Glutamatergic neuron (in vitro differentiated cells): ENCODE measurements around the gene ITGBL1. TPM values are rescaled to one million over a fixed set of nuclear protein-coding genes. Genes with fewer than 3 reads are reported as not detected.

Experiments
- DNase-seq: peaks from one replicate; pipeline ENCODE4 v3.0.0; 2022
- H3K27ac Mint-ChIP-seq: one replicate; pipeline ENCODE4 v1.8.0; 2020; ENCODE audit warnings: mild to moderate bottlenecking, mixed read lengths, inconsistent platforms; ENCODE audit not compliant: unreplicated experiment
- H3K27me3 Mint-ChIP-seq: one replicate; pipeline ENCODE4 v1.8.0; 2020; ENCODE audit warnings: mild to moderate bottlenecking, moderate library complexity, mixed read lengths, inconsistent platforms; ENCODE audit not compliant: unreplicated experiment
- H3K36me3 Mint-ChIP-seq: one replicate; pipeline ENCODE4 v1.8.0; 2020; ENCODE audit warnings: mild to moderate bottlenecking, mixed read lengths, inconsistent platforms; ENCODE audit not compliant: unreplicated experiment
- H3K4me1 Mint-ChIP-seq: one replicate; pipeline ENCODE4 v1.8.0; 2020; ENCODE audit warnings: mild to moderate bottlenecking, low read depth, mixed read lengths, inconsistent platforms; ENCODE audit not compliant: unreplicated experiment
- H3K4me3 Mint-ChIP-seq: one replicate; pipeline ENCODE4 v1.8.0; 2020; ENCODE audit warnings: mild to moderate bottlenecking, mixed read lengths, inconsistent platforms; ENCODE audit not compliant: unreplicated experiment
- H3K9me3 Mint-ChIP-seq: one replicate; pipeline ENCODE4 v1.8.0; 2020; ENCODE audit warnings: mild to moderate bottlenecking, moderate library complexity, mixed read lengths, inconsistent platforms; ENCODE audit not compliant: unreplicated experiment
- total RNA-seq: library from RNA; stranded (reverse); fragmentation: NEBNext Ultra II Directional; extraction: Animal tissue kit (Norgen Biotek cat#: 25700); gene quantifications from one replicate; pipeline ENCODE4 v1.2.1, GENCODE V29; 2021; ENCODE audit not compliant: unreplicated experiment
- TF ChIP-seq, protein P1 (sequence below): fragments of 200-600 bp; sonication (generic); IDR thresholded peaks from one replicate; pipeline ENCODE4 v1.5.0; 2021; ENCODE audit not compliant: partially characterized antibody, unreplicated experiment

Gene ITGBL1
- total RNA-seq, 1 donor from 2014 or later: not detected

DNA sequence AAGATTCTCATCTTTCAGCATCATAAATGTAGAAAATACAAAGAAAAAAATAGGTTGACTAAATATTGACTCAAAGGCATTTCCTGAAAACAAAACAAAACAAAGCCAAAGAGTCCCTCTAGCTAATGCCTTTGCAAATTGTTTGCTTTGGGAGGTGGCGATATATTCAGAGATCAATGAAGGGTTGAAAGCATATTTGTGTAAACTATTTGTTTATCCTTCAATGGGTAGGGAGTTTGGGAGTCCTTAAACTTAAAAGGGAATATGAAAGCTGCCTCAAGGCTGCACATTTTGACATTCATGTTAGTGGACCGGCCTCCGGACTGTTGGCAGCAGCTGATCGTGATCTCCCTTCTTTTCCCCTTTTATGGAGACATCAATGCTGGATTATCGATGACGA lies 257.5 kb downstream of the ITGBL1 start:
- Mint-ChIP-seq H3K27me3 (peaks cover 4% of the 10 kb centered on the region), H3K4me1 (peaks cover 24% of the 10 kb centered on the region), H3K27ac (no peak overlapping the region), H3K9me3 (peaks cover 3% of the 10 kb centered on the region), H3K4me3 (no peak overlapping the region), H3K36me3 (no peaks in the 10 kb centered on the region)
- TF ChIP-seq, protein P1, sequence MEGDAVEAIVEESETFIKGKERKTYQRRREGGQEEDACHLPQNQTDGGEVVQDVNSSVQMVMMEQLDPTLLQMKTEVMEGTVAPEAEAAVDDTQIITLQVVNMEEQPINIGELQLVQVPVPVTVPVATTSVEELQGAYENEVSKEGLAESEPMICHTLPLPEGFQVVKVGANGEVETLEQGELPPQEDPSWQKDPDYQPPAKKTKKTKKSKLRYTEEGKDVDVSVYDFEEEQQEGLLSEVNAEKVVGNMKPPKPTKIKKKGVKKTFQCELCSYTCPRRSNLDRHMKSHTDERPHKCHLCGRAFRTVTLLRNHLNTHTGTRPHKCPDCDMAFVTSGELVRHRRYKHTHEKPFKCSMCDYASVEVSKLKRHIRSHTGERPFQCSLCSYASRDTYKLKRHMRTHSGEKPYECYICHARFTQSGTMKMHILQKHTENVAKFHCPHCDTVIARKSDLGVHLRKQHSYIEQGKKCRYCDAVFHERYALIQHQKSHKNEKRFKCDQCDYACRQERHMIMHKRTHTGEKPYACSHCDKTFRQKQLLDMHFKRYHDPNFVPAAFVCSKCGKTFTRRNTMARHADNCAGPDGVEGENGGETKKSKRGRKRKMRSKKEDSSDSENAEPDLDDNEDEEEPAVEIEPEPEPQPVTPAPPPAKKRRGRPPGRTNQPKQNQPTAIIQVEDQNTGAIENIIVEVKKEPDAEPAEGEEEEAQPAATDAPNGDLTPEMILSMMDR: no peak
- no peak for DNase-seq

DNA sequence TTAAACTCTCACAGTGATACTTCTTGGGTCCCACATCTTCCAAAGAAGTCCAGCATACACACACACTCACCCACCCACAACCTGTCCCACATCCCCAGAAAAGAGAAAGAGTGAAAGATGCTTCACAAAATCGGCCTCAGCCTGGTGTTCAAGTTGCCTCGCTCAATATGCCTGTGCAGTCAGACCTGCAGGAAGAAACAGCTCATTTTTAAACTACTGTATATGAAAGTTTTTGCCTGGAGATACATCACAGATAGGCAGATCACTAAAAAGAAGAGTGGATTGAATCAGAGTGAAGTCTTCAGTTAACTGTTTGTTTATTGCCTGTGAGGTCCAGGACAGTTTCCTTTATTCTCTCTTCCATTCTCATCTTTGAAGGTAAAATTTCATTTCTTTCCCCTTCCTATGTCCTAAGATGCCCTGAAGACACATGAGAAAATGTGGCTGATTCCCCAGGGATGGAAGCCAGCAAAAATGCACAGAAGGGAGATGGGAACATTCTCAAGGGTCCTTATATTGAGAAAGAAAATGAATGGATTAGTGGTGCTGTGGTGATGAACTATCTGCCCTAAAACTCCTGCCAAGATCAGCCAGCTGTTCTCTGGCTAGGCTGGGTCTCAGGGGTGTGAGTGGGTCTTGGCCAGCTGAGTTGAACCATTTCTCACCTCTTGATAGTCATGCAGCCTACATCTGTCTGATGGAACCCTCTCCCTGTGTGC lies 259.0 kb downstream of the ITGBL1 start:
- TF ChIP-seq, protein P1: no peak
- Mint-ChIP-seq H3K9me3 (peaks cover 3% of the 10 kb centered on the region), H3K27me3 (peaks cover 4% of the 10 kb centered on the region), H3K4me1 (peaks cover 12% of the 10 kb centered on the region), H3K4me3 (no peak overlapping the region), H3K27ac (no peak overlapping the region), H3K36me3 (no peaks in the 10 kb centered on the region)
- no peak for DNase-seq

DNA sequence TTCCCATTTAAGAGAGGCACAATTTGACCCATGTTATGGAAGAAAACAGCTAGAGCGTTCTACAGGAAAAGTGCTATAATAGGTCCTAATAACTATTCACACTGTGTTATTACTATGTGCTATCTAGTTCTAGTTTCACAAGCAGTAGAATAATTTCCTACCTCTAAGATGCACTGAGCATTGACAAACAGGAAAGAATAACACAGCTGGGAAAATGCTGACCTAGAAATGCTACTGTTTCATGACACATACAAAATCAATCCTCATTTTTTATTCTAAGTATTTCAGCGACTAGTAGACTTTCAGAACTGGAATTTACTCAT lies 259.5 kb downstream of the ITGBL1 start:
- peaks cover 3% of the 10 kb centered on the region for H3K9me3 Mint-ChIP-seq
- peaks cover 3% of the 10 kb centered on the region for H3K27me3 Mint-ChIP-seq
- no peak overlapping the region for H3K27ac Mint-ChIP-seq
- no peak for DNase-seq
- TF ChIP-seq, protein P1: no peak
- H3K4me3 Mint-ChIP-seq: no peak overlapping the region
- H3K4me1 Mint-ChIP-seq: peaks cover 7% of the 10 kb centered on the region
- no peaks in the 10 kb centered on the region for H3K36me3 Mint-ChIP-seq

- TF ChIP-seq, protein P1: no peak
- peaks cover 3% of the 10 kb centered on the region for H3K4me1 Mint-ChIP-seq
- no peak for DNase-seq
- no peaks in the 10 kb centered on the region for H3K36me3 Mint-ChIP-seq
- H3K27ac Mint-ChIP-seq: no peak overlapping the region
- H3K9me3 Mint-ChIP-seq: no peaks in the 10 kb centered on the region
- H3K4me3 Mint-ChIP-seq: no peak overlapping the region
- peaks cover 3% of the 10 kb centered on the region for H3K27me3 Mint-ChIP-seq
These were observed 261.7 kb downstream of the ITGBL1 start for GRCh38 chr13:101714195-101714594.

DNA sequence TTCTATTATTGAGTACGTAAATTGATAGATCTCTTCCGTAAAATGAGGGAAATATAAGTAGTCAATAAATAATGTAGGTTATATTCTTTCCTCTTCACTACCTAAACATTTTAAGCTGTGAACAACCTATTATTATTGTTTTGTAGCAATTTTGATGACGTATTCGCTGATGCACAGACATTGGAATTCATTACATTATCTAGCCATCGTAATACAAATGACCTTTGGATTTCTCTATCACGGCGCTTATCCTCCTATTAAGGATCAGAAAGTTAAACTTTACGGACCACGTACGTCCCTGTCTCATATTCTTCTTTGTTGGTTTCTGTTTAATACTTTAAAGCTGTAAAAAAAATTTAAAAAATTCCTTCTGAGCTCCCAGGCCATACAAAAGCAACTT lies 264.9 kb downstream of the ITGBL1 start:
- H3K27me3 Mint-ChIP-seq: no peaks in the 10 kb centered on the region
- H3K36me3 Mint-ChIP-seq: no peaks in the 10 kb centered on the region
- no peak overlapping the region for H3K27ac Mint-ChIP-seq
- TF ChIP-seq, protein P1: no peak
- H3K4me1 Mint-ChIP-seq: no peaks in the 10 kb centered on the region
- DNase-seq: no peak
- H3K9me3 Mint-ChIP-seq: no peaks in the 10 kb centered on the region
- H3K4me3 Mint-ChIP-seq: no peak overlapping the region
